T follicular helper cell (primary cell): ENCODE results near the gene AGPAT1.
A peak's percentile ranks its signal among the peaks of the same experiment; 100 is the strongest.
"Not testable (repeated sequence)": the region's sequence is repeated elsewhere in the genome, so short reads cannot be mapped to it uniquely, and the experiment has no call there.

Experiments
- DNase-seq: peaks from one replicate; pipeline ENCODE4 v3.0.0-alpha.2; 2020; ENCODE audit warnings: low read depth

Gene AGPAT1

GRCh38 chr6:32148289-32149091, 27.4 kb downstream of the AGPAT1 start:
- DNase-seq = peak; percentile 43

GRCh38 chr6:32147401-32148132, 28.3 kb downstream of the AGPAT1 start:
- DNase-seq = no peak

DNA sequence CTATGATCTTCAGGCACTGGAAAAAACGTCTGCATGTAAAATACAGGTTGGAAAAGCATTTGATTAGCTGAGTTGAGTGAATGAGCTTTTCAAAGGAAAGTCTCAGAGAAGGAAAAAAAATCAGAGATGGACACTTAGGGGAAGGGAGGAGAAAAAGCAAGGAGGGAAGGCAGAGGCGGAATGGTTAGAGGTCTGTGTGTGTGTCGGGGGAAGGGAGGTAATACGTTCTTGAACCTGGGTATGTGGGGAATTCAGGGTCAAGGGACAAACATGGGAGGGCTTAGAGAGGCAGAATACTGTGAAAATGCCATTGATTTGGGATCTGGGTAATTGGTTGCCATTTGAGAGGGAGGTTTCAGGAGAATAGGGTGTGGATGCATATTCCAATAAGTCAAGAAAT, 29.2 kb downstream of the AGPAT1 start:
- DNase-seq = no peak

GRCh38 chr6:32146287-32146686, 29.6 kb downstream of the AGPAT1 start:
- DNase-seq = no peak

- not testable (repeated sequence) for DNase-seq
Observed at GRCh38 chr6:32144238-32144637, 31.6 kb downstream of the AGPAT1 start.

DNA sequence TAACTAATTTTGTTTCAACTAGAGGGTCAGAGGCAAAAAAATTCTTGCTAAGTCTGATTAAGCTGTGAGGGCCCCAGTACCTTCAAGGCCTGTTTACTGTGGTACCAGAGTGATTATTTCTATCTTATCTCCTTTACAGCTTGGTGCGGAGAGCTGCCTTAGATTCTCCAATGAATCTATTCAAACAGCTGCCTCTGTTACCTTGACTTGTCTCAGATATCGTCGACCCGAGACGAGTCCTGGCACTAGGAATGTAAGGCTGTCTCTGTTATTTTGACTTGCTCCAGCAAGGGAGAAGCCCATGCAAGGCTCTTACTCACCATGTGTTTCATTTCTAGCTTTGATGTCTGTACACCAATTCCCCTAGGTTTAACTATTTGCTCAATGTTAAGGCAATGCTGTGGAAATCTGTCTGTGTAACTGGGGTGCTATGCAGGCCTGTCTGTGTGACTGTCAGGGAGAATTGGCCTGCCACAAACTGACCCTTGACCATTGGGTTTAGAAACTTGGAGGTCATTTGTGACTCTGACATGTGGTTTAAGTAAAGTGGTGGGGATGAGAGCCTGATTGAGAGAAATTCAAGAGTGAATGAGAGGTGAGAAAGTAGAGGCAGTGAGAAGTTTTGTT, 35.4 kb downstream of the AGPAT1 start:
- no peak for DNase-seq

GRCh38 chr6:32139590-32139989, 36.3 kb downstream of the AGPAT1 start:
- no peak for DNase-seq

DNA sequence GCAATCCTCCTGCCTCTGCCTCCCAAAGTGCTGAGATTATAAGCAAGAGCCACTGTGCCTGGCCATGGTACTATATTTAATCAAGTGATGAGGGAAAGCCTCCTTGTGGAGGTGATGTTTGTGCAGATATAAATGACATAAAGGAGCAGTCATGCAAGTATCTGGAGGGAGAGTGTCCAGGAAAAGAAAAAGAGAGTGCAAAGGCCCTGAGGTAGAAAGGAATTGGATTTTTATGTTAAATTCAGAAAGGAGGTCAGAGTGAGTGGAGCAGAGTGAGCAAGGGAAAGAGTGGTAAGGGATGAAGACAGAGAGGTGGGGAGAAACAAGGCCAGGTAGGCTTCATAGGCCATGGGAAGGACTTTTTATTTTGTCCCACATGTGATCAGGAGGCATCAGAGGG, 38.4 kb downstream of the AGPAT1 start:
- no peak for DNase-seq

- no peak for DNase-seq
Observed at GRCh38 chr6:32133786-32134185, 42.1 kb downstream of the AGPAT1 start.

GRCh38 chr6:32132110-32132509, 43.8 kb downstream of the AGPAT1 start:
- no peak for DNase-seq

DNA sequence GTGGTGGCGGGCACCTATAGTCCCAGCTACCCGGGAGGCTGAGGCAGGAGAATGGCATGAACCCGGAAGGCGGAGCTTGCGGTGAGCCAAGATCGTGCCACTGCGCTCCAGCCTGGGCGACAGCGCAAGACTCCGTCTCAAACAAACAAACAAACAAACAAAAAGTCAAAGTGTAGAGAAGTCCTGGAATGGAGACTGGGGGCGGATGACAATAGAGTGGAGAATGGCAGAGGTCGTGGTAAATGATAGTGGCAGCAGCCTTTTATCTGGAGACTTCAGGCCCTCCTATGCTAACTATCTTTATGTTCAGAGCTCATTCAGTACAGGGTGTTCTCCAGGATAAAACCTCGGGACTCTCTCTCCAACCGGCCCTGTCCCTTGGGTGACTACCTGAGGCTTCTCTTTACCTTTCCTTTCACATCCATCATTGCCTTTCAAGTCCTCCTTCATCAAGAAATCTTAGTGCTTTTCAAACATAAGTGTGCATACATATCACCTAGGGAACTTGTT, 44.4 kb downstream of the AGPAT1 start:
- no peak for DNase-seq

- DNase-seq = no peak
Observed at GRCh38 chr6:32129297-32130088, 46.4 kb downstream of the AGPAT1 start.

GRCh38 chr6:32128751-32129296, 47.1 kb downstream of the AGPAT1 start:
- no peak for DNase-seq

GRCh38 chr6:32127717-32128592, 47.9 kb downstream of the AGPAT1 start, which contains the start of gene ATF6B:
Gene ATF6B, minus strand, starts transcription at chr6:32128246. Its CDS starts 39 bp downstream, at chr6:32128207.
- peak; percentile 96 for DNase-seq

- DNase-seq = no peak
Observed at GRCh38 chr6:32127409-32127716, 48.5 kb downstream of the AGPAT1 start.

- no peak for DNase-seq
Observed at GRCh38 chr6:32126880-32127279, 49.0 kb downstream of the AGPAT1 start.

GRCh38 chr6:32123681-32124080, 52.2 kb downstream of the AGPAT1 start:
- DNase-seq = no peak

- DNase-seq = no peak
Observed at GRCh38 chr6:32120573-32121059, 55.3 kb downstream of the AGPAT1 start.

- DNase-seq = peak; percentile 49
Observed at GRCh38 chr6:32118782-32119628, 56.9 kb downstream of the AGPAT1 start.
